ENCODE results near the gene STAT2. TPM values are rescaled to one million over a fixed set of nuclear protein-coding genes. Genes with fewer than 3 reads are reported as not detected.

Gene STAT2
- total RNA-seq, 5 donors from 2014 or later (not counting 1 experiment from before 2014, with no cell fraction given) = 117 to 187 (median 162) TPM

DNA sequence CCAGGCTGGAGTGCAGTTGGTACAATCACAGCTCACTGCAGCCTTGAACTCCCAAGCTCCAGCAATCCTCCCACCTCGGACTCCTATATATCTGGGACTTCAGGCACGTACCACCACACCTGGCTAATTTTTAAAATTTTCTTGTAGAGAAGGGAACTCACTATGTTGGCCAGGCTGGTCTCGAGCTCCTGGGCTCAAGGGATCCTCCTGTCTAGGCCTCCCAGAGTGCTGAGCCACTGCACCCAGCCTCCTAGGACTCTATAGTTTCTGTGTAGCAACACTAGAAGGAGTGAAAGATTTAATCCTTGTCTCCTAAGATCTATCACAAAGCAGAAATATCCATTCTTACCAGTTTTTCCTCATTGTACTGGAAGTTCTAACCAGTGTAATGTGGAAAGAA, 7.0 kb upstream of the STAT2 start:
- POLR2A ChIA-PET = no interaction called here
- Mint-ChIP-seq H3K4me1 (no peaks in the 10 kb centered on the region), H3K27me3 (no peaks in the 10 kb centered on the region), H3K27ac (no peak overlapping the region), H3K9me3 (no peaks in the 10 kb centered on the region), H3K36me3 (no peaks in the 10 kb centered on the region), H3K4me3 (no peak overlapping the region)
- Histone ChIP-seq H3K27ac (ENCODE audit: low read length) (no peak overlapping the region), H3K36me3 (ENCODE audit: control insufficient read depth in 2 of 2, extremely low read depth in 1 of 2, insufficient read depth in 1 of 2, low read length in 1 of 2) (no peaks in the 10 kb centered on the region), H3K4me3 (ENCODE audit: control insufficient read depth in 1 of 2, extremely low read depth in 1 of 2, low read length in 1 of 2) (no peak overlapping the region), H3K27me3 (replicated peaks in 1 of 2; ENCODE audit: control insufficient read depth in 2 of 2, extremely low read depth in 1 of 2, insufficient read depth in 2 of 2, low read length in 1 of 2) (peaks cover 0 to 6% of the 10 kb centered on the region in 2 experiments), H3K4me1 (ENCODE audit: control insufficient read depth in 1 of 2, extremely low read depth in 1 of 2, insufficient read depth in 2 of 2, low read length in 2 of 2) (no peaks in the 10 kb centered on the region), H3K9me3 (no peaks in the 10 kb centered on the region)
- DNase-seq (no peak), ATAC-seq (replicated peaks in 1 of 4) (no peak)
- CTCF ChIA-PET = interaction anchor here (0.6 to 0.7 kb wide), 2 partner anchors 73 to 553 kb away, joined by 3 to 4 read pairs; no protein-coding TSS in a partner anchor
- WGBS (ENCODE audit: insufficient coverage) = no CpG with 5 or more reads among the region's 3 CpGs

- Mint-ChIP-seq H3K36me3 (no peaks in the 10 kb centered on the region), H3K4me1 (peaks cover 24 to 33% (median 31%) of the 10 kb centered on the region in 3 donors), H3K4me3 (peak within 1 kb of the TSS; percentile 84 to 96 (median 95)), H3K27ac (peak within 1 kb of the TSS; percentile 94 to 98), H3K9me3 (no peaks in the 10 kb centered on the region), H3K27me3 (no peaks in the 10 kb centered on the region)
- ATAC-seq (replicated peaks in 1 of 4) (no peak), DNase-seq (no peak)
- WGBS (ENCODE audit: insufficient coverage) = 100% methylated on average over 3 of the region's 10 CpGs
- no peaks in the 10 kb centered on the region for H3K9me3 ChIP-seq
- CTCF ChIA-PET = interaction anchor here in 1 of 2 donors (1.1 kb wide), 2 partner anchors 9 to 102 kb away, joined by 3 read pairs; no protein-coding TSS in a partner anchor
- no peaks in the 10 kb centered on the region for H3K36me3 ChIP-seq (ENCODE audit: control insufficient read depth in 2 of 2, extremely low read depth in 1 of 2, insufficient read depth in 1 of 2, low read length in 1 of 2)
- no peak within 1 kb of the TSS for H3K27ac ChIP-seq (ENCODE audit: low read length)
- peaks cover 0 to 3% of the 10 kb centered on the region in 2 experiments for H3K27me3 ChIP-seq (replicated peaks in 1 of 2; ENCODE audit: control insufficient read depth in 2 of 2, extremely low read depth in 1 of 2, insufficient read depth in 2 of 2, low read length in 1 of 2)
- H3K4me3 ChIP-seq (ENCODE audit: control insufficient read depth in 1 of 2, extremely low read depth in 1 of 2, low read length in 1 of 2) = no peak within 1 kb of the TSS
- H3K4me1 ChIP-seq (ENCODE audit: control insufficient read depth in 1 of 2, extremely low read depth in 1 of 2, insufficient read depth in 2 of 2, low read length in 2 of 2) = peaks cover 8 to 22% of the 10 kb centered on the region in 2 experiments
- POLR2A ChIA-PET = no interaction called here
Measured at GRCh38 chr12:56362130-56363059, 2.5 kb upstream of the STAT2 start, which contains the start of gene APOF. Gene APOF, minus strand, starts transcription at chr12:56362857. Its CDS starts 112 bp downstream, at chr12:56362745.

DNA sequence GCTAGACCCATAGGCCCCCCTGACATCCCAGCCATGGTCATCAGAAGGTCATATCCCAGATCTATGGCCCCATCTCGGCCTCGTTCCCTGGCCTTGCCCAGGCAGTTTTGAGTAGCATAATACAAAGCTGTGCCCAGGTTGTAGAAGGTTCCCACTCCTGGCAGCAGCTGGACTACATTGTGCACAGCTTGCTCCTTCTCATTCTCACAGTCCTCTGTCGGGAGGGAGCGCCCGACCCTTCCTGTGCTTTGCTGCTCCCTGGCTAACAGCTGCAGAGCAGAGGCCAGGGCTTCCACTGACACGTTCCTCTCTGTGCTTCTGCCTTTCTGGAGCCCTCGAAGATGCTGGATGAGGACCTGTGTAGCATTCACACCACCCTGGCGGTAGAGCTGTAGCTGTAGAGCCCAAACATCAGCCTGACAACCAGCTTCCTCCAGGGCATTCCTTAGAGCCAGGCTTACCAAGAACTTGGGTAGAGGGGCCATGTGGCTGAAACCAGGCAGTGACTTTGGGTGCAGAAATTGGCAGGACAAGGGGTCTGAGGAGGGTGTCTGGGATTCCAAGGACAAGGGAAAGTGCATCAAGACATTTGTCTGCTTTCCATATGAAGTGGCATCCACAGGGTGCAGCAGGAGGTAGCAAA, 1.7 kb upstream of the STAT2 start:
- H3K4me1 ChIP-seq (ENCODE audit: control insufficient read depth in 1 of 2, extremely low read depth in 1 of 2, insufficient read depth in 2 of 2, low read length in 2 of 2) = peaks cover 8 to 24% of the 10 kb centered on the region in 2 experiments
- ATAC-seq (replicated peaks in 1 of 4) = no peak
- ChIA-PET POLR2A (no interaction called here), CTCF (no interaction called here)
- Mint-ChIP-seq H3K27ac (peak overlapping the region; percentile 94 to 98), H3K4me1 (peaks cover 25 to 33% (median 31%) of the 10 kb centered on the region in 3 donors), H3K36me3 (no peaks in the 10 kb centered on the region), H3K9me3 (no peaks in the 10 kb centered on the region), H3K4me3 (peak overlapping the region; percentile 84 to 96 (median 95)), H3K27me3 (no peaks in the 10 kb centered on the region)
- H3K36me3 ChIP-seq (ENCODE audit: control insufficient read depth in 2 of 2, extremely low read depth in 1 of 2, insufficient read depth in 1 of 2, low read length in 1 of 2) = no peaks in the 10 kb centered on the region
- H3K27ac ChIP-seq (ENCODE audit: low read length) = no peak overlapping the region
- H3K27me3 ChIP-seq (replicated peaks in 1 of 2; ENCODE audit: control insufficient read depth in 2 of 2, extremely low read depth in 1 of 2, insufficient read depth in 2 of 2, low read length in 1 of 2) = no peaks in the 10 kb centered on the region
- no peak overlapping the region for H3K4me3 ChIP-seq (ENCODE audit: control insufficient read depth in 1 of 2, extremely low read depth in 1 of 2, low read length in 1 of 2)
- 90% methylated on average over 8 of the region's 8 CpGs for WGBS (ENCODE audit: insufficient coverage)
- H3K9me3 ChIP-seq = no peaks in the 10 kb centered on the region
- no peak for DNase-seq

DNA sequence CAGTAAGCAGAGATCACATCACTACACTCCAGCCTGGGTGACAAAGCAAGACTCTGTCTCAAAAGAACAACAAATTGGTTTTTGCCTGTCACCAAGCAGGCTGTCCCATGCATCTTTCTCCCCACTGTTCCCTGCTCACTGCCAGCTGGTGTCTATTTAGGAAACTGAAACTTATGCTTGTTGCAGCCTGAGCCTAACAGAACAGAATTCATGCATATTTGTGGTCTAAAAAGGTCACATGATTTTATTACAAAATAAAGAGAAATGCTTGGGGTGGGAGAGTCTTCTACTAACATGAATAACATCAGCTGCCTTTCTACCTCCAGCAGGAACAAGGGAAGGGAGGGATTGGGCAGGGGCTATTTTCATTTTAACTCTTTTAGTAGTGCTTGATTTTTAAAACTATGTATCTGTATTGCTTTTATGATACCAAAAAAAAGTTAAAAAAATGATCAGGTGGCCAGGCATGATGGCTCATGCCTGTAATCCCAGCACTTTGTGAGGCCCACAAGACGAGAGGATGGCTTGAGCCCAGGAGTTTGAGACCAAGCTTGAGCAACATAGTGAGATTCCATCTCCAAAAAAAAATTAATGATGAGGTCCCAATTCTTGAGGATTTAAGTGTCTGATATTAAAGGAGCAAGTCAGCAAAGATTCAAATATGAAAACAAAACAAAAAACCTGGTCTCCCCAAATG, 923 bp downstream of the STAT2 start:
- peak overlapping the region; percentile 75 to 83 for H3K4me3 ChIP-seq (ENCODE audit: control insufficient read depth in 1 of 2, extremely low read depth in 1 of 2, low read length in 1 of 2)
- ATAC-seq (replicated peaks in 1 of 4) (no peak), DNase-seq (no peak)
- ChIA-PET POLR2A (interaction anchor here (0.6 to 1.8 kb wide), 11 partner anchors 8 to 372 kb away, joined by 3 to 17 read pairs (median 4); partner anchors contain the start of genes IL23A (in 2 of the 2) and TIMELESS (in 1 of the 2)), CTCF (interaction anchor here (0.6 to 2.2 kb wide), 13 partner anchors 17 to 296 kb away, joined by 3 to 31 read pairs (median 5); partner anchors contain the start of genes ANKRD52 (in 1 of the 2), CNPY2 (in 1 of the 2), ESYT1 (in 1 of the 2) and IL23A (in 1 of the 2))
- peaks cover 16% of the 10 kb centered on the region for H3K36me3 Mint-ChIP-seq
- peaks cover 29 to 37% (median 36%) of the 10 kb centered on the region in 3 donors for H3K4me1 Mint-ChIP-seq
- H3K4me1 ChIP-seq (ENCODE audit: control insufficient read depth in 1 of 2, extremely low read depth in 1 of 2, insufficient read depth in 2 of 2, low read length in 2 of 2) = peaks cover 8 to 24% of the 10 kb centered on the region in 2 experiments
- H3K27me3 Mint-ChIP-seq = no peaks in the 10 kb centered on the region
- WGBS (ENCODE audit: insufficient coverage) = no CpG with 5 or more reads among the region's 1 CpG
- no peaks in the 10 kb centered on the region for H3K9me3 Mint-ChIP-seq
- peaks cover 16 to 25% of the 10 kb centered on the region in 2 donors for H3K36me3 ChIP-seq (ENCODE audit: control insufficient read depth in 2 of 2, extremely low read depth in 1 of 2, insufficient read depth in 1 of 2, low read length in 1 of 2)
- H3K27me3 ChIP-seq (replicated peaks in 1 of 2; ENCODE audit: control insufficient read depth in 2 of 2, extremely low read depth in 1 of 2, insufficient read depth in 2 of 2, low read length in 1 of 2) = no peaks in the 10 kb centered on the region
- H3K27ac ChIP-seq (ENCODE audit: low read length) = no peak overlapping the region
- H3K9me3 ChIP-seq = no peaks in the 10 kb centered on the region
- H3K27ac Mint-ChIP-seq = peak overlapping the region; percentile 94 to 98
- H3K4me3 Mint-ChIP-seq = peak overlapping the region; percentile 84 to 96 (median 95)

DNA sequence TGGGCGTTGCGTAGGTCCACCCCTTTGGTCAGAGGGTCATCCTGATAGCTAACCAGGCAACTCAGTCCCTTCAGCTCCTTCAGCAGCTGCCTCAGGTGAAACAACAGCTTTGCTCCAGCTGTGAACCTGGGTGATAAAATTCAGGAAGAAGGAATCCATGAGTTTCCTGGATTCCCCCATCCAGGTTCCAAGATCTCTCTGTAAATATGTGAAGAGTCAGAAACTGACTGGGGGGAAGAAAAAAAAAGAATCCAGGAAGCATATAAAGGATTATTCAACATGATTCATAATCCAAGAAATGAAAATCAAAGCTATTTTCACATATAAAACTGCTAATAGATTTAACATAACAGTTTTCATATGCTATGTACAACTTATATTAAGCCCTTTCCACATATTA, 8.6 kb downstream of the STAT2 start:
- Mint-ChIP-seq H3K27me3 (no peaks in the 10 kb centered on the region), H3K9me3 (no peaks in the 10 kb centered on the region), H3K4me3 (no peak overlapping the region), H3K36me3 (peaks cover 57% of the 10 kb centered on the region), H3K27ac (peak overlapping the region in 1 of 2 donors; percentile 32), H3K4me1 (peaks cover 3 to 5% (median 4%) of the 10 kb centered on the region in 3 donors)
- no peak for DNase-seq
- Histone ChIP-seq H3K27me3 (replicated peaks in 1 of 2; ENCODE audit: control insufficient read depth in 2 of 2, extremely low read depth in 1 of 2, insufficient read depth in 2 of 2, low read length in 1 of 2) (no peaks in the 10 kb centered on the region), H3K9me3 (no peaks in the 10 kb centered on the region), H3K36me3 (ENCODE audit: control insufficient read depth in 2 of 2, extremely low read depth in 1 of 2, insufficient read depth in 1 of 2, low read length in 1 of 2) (peaks cover 33 to 80% of the 10 kb centered on the region in 2 donors), H3K4me1 (ENCODE audit: control insufficient read depth in 1 of 2, extremely low read depth in 1 of 2, insufficient read depth in 2 of 2, low read length in 2 of 2) (no peaks in the 10 kb centered on the region), H3K27ac (ENCODE audit: low read length) (no peak overlapping the region), H3K4me3 (ENCODE audit: control insufficient read depth in 1 of 2, extremely low read depth in 1 of 2, low read length in 1 of 2) (no peak overlapping the region)
- CTCF ChIA-PET = interaction anchor here in 1 of 2 donors (0.6 kb wide), 2 partner anchors 9 to 107 kb away, joined by 3 read pairs; no protein-coding TSS in a partner anchor
- WGBS (ENCODE audit: insufficient coverage) = 100% methylated on average over 2 of the region's 2 CpGs
- POLR2A ChIA-PET = interaction anchor here in 1 of 2 donors (0.6 to 1.1 kb wide), 3 partner anchors 8 to 97 kb away, joined by 3 to 4 read pairs (median 4); partner anchors contain the start of gene STAT2
- ATAC-seq (replicated peaks in 1 of 4) = no peak

Data from T-cell (primary cell).